HCEC 1CT (cell line): ENCODE data around the gene AFAP1L2.

Experiments used
- DNase-seq: peaks from one replicate; pipeline ENCODE4 v3.0.0-alpha.2; 2017

AFAP1L2 gene

DNA sequence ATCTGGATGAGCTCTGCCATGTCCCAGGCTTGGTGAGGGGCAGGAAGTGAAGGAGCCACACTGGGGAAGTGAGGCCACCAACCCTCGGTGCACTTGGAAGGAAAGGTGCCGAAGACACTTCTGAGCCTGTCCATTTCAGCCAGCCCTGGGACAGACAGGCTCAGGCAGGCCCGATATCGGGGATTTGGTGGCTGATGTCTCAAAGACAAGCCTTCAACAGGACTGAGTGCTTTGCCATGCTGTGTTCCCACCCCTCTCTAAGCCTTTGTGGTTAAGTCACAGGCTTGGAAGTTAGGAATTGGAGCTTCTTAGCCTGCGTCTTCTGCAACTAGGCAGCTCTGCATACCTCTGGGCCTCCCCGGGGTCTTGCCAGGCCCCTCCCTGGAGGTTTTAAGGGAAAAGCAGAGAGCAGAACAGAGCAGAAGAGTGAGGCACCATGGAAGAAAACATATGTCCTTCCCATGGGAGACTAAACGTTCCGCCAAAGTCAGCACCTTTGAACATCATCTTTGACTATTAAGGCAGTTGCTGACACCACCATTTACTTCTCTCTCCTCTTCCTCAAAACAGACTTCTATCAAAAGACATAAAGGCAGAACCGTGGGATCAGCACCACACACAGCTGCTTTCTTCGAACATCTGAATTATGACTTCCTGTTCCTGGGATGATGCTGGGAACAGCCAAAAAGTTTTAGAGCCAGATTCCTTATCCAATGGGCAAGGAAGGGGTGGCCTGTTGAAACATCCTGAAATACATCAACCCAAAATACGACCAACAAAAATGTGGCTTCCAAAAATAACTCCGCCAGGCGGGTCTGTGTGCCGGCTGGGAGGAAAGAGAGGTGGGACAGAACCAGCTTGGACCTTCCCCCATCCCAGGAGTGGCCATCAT, 71.8 kb downstream of the AFAP1L2 start:
- no peak for DNase-seq

DNA sequence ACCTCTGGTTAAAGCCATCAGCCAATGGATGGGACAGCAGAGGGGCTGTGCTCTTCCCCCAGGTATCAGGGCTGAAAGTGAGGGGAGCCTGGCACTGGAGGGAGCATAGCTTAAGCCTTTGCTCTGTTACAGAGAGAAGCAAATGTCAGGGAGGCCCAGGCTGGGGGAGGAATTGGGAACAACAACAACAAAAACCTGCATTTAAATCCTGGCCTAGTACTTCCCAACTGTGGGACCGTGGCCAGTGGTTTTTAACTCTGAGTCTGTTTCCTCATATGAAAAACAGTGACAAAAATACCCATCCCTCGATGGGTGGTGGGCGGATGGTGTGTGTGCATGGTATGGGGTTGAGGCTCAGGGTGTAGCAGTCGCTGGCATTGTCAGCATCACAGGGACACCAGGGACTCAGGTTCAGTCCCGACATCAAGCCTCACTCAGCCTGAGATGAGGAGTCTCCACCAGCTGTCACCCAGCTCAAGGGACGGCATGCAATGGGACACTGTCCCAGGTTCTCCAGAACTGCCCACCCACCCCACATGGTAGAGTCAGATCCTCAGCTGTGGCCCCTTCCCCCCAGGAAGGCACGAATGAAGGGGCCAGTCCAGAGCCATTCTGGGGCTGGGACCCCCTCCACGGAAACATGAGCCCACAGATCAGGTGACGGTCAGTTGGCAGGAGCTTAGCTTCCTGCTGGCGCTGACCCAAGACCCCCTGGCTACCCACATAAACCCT, 74.5 kb downstream of the AFAP1L2 start:
- DNase-seq: no peak

DNA sequence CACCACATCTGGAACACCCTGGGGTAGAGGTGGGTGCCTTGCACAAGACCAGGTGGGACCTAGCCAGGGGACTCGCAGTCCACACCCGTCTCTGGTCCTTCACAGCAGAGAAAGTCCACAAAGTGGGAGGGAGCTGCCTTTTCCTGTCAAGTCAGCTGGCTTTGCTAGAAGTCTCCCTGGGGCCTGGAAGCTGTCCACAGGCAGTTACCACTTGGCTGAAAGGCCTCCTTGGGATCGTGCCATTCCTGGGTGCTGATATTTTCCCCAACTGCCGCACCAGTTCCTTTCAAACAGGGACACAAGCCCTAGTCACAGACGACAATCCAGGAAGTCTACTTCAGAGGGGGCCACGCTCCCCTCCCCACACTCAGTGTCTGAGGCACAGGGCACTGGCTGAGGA, 75.4 kb downstream of the AFAP1L2 start:
- DNase-seq: no peak

- no peak for DNase-seq
These were observed 75.9 kb downstream of the AFAP1L2 start for GRCh38 chr10:114328441-114328812.

- no peak for DNase-seq
These were observed 76.5 kb downstream of the AFAP1L2 start for GRCh38 chr10:114327537-114328440.

GRCh38 chr10:114326795-114327194, 77.5 kb downstream of the AFAP1L2 start:
- no peak for DNase-seq

DNA sequence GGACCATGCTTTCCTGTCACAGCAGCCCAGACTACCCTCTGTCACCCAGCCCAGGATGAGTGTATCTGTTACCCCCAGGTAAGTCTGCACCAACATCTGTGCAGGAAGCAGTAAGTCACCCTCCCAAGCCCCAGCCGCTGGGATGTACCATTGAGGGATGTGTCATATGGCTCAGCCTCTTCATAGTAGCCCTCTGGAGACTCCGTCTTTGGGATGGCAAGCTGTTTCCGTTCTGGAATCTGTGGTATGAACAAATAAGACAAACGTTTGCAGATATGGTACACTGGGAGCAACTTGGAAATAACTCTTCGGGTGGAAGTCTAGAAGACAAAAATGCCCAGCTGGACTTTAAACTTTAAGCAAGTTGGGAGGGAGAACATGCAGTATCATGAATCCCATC, 81.3 kb downstream of the AFAP1L2 start:
- no peak for DNase-seq

DNA sequence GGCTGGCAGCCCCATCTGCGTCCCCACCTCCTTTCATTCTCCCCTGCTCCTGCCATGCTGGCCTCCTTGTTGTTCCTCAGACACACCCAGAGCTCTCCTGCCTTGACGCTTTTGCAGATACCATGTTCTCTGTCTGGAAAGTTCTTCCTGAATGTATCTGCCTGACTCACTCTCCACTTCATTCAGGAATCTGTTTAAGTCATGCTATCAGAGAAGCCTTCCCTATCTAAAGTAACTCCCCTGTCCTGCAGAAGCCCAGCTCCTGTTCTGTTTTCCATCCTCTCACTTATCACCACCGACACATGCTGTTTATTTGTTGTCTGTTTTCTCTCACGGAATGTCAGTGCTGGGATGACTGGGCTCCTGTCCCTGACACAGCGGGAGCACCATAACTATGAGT, 82.0 kb downstream of the AFAP1L2 start:
- no peak for DNase-seq

DNA sequence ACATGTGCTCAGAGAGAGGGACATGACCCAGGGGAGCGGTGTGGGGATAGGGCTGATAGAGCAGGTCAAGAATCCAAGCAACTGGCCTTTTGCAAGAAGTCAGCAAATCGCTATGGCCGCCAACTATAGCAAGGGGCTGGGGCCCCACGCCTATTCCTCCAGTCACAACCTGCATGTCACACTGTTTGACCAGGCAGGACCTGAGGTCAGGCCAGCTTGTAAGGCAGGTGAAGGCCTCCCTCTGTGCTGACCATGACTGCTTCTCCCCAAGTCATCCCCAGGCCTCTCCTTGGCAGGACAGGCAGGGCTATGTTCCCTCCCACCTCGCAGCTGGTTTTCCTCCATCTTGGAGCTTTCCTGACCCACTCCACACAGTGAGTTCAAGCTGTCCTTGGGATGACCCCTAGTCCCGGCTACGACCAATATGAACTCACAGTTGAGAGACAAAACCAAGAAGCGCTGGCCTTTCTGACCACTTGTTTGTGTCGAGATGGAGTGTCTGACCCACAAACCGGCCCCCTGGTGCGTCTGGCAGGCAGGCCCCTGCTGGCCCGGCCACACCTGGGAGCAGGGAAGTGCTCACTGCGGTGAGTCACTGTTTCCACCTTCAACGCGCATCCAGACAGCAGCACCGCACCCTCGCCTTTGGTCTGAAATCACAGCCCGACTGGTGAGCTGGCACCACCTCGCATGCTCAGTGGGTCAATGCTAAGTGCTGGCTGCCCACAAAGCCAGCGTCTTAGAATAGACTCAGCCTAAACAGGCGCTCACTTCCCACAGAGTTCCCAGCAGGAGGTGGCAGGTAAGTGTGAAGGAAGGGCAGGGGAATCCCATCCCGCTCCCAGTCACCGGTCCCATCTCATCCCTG, 83.8 kb downstream of the AFAP1L2 start:
- no peak for DNase-seq

DNA sequence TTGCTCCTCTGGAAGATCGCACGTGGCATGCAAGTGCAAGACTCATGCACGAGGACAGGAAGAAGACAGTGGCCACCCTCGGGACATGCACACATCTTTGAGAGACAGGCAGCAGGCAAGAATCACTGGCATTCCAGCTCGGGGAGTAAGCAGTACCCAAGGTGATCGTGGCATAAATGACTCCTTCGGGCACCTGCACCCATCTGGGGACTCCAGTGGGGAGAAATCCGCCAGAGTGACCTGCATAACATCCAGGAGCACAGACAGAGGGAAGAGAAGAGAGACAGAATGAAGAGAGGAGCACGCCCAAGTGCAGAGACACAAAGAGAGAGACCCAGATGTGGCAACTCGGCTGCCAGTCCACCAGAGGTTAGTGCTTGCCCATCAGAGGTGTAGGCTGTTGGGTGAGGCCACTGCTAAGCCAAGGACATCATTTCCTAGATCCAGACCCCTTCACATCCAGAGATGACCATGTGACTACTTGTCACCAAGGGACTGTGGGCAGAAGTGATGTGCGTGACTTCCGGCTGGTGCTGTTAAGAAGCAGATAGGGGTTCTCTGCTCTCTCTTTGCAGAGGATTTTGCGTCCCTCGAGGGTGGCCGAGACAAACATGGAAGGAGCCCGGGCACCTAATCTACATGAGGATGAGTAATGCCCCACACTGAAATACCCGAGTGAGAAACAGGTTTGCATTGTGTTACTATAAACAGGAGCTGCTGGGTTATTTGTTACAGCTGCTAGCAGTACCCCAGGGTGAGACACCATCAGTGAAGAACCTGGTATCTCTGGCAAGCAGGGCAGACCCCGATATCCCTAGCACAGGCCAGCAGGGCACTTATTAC, 84.7 kb downstream of the AFAP1L2 start:
- no peak for DNase-seq

DNA sequence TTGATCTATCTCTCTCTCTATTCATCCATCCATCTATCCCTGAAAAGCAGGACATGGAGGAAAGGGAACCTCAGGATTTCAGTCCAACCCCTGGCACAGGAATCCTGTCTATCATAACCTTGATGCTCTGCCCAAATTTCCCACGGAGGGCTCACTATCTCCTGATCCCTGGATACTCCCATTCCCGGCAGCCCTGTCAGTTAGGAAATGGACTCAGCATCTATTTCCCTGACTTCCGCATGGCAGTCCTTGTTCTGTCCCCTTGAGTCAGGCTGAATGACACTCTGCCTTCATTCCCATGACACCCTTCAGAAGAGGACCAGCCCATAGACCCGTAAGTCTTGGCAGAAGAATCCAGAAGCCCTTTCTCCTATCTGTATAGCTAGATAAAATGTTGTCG, 87.6 kb downstream of the AFAP1L2 start:
- no peak for DNase-seq

- DNase-seq: no peak
These were observed 88.5 kb downstream of the AFAP1L2 start for GRCh38 chr10:114315566-114316420.

GRCh38 chr10:114313866-114314265, 90.4 kb downstream of the AFAP1L2 start:
- no peak for DNase-seq

GRCh38 chr10:114313139-114313538, 91.2 kb downstream of the AFAP1L2 start:
- DNase-seq: no peak

DNA sequence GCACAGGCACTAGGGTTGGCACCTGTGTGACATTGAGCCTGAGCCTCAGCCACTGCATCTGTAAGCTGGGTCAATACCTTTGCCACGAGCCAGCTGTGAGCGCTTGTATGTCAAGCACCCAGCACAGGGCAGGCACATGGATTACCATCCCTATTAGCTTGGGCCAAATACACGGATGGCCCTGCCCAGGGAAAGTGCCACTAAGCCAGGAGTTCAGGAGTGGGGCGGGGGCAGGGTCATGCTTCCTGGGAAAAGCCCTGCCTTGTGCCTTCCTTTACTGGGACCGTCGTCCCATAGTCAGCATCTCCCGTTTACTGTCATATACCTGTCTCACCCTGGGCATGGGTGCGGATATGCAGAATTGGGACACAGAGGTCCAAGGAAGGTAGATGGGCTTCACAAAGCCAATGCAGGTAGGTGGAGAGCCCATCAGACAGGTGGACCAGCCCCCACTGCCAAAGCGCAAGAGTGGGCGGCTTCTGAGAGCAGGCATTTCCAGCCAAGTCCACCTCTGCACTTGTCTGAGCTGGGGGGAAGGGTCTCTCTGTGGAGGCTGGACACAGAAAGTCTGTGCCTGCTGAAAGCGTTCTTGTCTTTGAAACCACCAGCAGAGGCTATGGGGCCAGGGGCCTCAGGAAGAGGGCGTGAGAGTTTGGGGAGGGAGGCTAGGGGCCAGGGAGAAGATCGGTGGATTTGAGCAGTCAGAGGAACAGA, 92.6 kb downstream of the AFAP1L2 start:
- no peak for DNase-seq

DNA sequence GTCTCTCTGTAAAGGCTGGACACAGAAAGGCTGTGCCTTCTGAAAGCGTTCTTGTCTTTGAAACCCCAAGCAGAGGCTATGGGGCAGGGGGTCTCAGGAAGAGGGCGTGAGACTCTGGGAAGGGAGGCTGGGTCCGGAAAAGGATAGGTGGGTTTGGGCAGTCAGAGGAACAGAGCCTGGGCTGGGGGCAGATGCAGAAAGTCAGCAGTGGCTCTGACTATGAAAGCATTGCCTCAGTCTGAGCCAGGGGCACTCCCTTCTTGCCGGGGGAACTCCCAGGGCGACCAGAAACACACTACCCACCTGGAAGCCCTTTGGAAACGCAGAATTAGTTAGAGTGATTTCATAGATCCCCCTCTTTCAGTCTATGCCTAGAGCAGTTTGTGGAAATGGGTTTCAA, 93.3 kb downstream of the AFAP1L2 start:
- DNase-seq: no peak

GRCh38 chr10:114310346-114310745, 94.0 kb downstream of the AFAP1L2 start:
- DNase-seq: no peak

GRCh38 chr10:114309364-114309651, 95.0 kb downstream of the AFAP1L2 start:
- no peak for DNase-seq

DNA sequence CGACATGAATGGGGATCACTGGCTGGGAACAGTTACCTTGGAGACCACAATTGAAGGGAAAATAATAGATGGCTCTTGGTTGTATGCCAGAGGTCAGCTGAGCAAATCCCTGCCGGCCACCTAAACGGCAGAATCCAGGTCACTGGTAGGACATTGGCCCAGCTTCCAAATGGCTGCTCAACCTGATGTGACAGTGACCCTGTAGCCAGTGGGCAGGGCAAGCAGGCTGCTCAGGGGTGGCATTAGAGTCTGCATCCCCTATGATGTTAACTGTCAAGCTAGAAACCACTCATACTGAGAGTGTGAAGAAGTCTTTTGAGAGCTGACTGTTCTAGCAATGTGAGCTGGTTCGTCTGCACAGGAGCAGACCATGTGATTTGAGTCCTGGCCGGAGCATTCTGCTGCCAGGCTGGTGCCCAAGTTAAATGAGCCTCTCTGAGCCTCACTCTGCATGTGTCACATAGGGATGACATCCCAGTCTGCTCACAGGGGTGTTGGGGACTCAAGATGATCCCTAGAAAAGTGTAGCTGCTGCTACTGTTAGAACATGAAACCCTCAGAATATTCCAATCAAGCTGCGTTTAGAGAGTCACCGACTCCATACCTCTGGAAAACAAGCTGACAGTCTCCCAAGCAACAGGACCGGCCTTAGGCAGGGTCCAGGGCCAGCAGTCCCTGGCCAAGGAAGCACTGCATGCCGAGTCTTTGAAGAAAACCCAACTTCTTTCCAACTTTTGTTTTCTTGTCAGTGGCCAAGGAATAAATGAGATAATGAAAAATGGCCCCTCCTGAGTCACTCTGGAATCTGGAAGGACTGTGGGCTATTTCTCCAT, 95.6 kb downstream of the AFAP1L2 start:
- DNase-seq: no peak
